HG03196 (cell line): ENCODE results near the gene GBA3.

Experiments
- ATAC-seq: cut with Tn5 transposase; IDR thresholded peaks from one replicate; pipeline ENCODE4 v1.9.1; 2021; ENCODE audit not compliant: unreplicated experiment

The GBA3 gene

GRCh38 chr4:22692736-22693135 lies at the start of gene GBA3:
GBA3 (plus strand) TSS chr4:22692937.
- no peak for ATAC-seq

DNA sequence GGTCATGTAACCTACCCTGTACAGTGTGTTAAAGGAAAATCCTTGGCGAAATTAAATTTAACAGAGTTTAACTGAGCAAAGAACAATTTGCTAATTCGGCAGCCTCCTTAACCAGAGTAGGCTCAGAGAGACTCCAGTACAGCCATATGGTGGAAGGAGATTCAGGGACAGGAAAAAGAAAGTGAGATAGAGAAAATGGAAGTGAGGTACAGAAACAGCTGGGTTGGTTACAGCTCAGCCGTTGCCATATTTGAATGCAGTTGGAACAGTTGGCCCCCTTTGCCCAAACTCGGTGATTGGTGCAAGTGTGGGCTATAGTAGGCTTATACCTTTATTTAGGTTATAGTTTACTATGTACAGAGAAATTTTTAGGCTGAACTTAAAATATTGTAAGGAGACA lies 48.8 kb upstream of the GBA3 start:
- no peak for ATAC-seq

DNA sequence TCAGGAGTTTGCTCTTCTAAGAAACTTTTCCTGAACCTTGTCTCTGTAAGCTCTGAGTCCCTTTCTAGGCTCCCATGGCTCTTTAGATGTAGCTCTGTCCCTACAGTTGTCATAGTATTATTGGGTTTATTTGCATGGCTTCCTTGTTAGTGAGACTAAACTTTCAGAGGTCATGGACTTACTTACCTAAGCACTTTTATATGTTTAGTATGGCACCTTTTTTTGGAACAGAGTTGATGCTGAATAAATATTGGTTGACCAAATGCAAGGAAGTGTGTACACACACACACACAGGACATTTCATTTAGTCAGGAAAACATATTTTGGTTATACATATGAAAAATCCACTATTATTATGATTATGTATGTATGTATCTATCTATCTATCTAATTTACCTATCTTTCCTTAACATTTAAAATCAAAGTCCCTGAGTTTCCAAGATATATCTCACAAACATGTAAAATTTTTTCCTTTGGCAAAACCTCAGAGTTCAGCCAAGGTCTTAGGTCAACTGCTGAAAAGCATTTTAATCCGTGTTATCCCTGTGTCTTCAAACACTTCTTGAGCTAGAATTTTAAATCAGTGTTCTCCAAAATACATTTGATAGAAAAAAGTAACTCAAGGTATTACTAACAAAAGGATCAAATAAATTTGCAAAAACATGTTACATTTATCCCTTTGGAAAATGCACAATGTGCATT lies 47.1 kb upstream of the GBA3 start:
- ATAC-seq, result no peak

DNA sequence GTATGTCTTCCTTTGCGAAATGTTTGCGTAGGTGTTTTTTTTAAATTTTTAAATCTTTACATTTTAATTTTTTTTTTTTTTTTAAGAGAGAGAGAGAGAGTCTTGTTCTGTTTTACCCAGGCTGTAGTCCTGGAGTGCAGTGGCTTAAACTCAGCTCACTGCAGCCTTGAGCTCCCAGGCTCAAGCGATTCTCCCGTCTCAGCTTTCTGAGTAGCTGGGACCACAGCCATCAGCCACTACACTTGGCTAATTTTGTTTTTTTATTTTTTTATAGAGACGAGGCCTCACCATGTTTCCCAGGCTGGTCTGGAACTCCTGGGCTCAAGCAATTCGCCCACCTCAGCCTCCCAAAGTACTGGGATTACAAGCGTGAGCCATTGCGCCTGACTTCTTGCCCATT lies 43.7 kb upstream of the GBA3 start:
- ATAC-seq, result no peak

DNA sequence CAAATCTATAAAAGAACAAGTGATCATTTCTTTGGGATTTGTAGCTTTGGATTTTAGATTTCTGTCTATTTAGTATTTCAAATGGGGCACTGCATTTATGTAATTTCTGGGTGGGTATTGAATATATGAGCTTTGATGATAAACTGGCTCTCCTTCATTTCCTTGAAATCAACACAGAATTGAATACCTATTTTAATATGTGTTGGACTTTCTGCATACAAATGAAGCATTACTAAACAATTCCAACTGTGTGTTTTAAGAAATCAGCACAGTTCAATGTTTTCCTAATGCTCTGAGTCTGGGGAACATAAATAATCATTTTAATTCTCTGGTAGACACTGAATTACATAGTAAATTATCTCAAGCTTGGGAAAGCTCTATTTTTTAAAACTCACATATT lies 42.0 kb upstream of the GBA3 start:
- no peak for ATAC-seq

GRCh38 chr4:22653752-22654151 lies 39.0 kb upstream of the GBA3 start:
- ATAC-seq, result no peak

DNA sequence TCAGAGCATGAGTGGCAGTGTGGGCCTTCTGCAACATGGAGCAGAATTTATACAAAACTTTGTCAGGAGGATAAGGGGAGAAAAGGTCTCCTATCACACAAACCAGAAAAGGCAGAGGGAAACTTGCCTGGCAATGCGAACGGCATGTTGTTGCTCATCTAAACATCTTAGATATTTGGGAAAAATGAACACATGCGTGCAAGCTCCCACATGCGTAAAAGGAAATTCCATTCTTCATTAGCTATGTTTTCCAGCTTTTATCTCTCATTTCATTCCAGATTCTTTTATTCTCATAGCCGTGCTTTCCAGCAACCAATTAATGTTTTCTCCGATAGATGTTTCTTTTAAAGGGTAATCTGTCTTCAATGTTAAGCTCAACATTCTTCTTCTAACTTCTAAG lies 31.3 kb upstream of the GBA3 start:
- ATAC-seq, result no peak

DNA sequence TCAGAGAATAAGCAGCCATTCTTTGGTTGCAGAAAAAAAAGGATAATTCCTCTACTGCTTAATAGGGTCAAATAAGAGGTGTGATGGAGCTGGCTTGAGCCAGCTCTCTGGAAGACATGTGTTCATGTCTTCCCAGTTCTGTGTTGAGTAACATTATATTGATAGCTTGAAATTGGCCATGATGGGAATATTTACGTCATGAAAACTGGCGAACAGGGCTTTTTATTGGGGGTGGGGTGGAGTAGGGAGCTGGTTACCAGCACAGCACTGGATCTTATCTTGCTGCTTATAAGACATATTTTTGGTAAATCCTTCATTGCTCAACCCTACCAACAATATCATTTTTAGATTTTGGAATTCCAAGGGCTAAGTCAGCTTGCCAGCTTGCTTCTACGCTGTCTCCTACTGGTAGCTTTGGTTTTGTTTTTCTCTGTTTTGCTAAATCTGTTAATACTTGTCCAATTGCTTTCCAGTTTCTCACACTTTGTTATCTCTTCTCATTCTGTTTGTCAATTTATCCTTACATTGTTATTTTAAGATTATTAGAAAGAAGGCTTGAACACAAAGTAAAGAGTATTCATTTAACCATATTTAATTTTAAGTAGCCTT lies 25.3 kb upstream of the GBA3 start:
- no peak for ATAC-seq

- ATAC-seq, result no peak
These were observed 24.4 kb upstream of the GBA3 start for GRCh38 chr4:22668301-22668700.

DNA sequence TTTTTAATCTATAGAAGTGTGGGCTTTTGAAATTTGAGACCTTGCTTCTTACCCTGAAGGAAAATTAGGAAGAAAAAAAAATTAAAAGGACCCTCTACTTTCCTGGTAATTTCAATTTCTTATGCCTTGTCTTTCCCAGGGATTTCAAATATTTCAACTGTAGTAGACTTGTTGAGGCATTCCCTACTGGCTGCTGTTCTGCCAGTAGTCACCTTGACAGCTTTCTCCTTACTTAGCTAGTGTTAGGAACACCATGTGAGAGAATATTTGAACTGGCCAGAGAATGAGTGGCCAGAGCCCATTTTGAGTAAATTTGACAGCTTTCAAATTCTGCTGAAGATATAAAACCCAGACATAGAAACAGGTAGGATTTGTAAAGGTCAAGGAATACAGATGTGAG lies 24.0 kb upstream of the GBA3 start:
- no peak for ATAC-seq

- ATAC-seq, result no peak
These were observed 21.8 kb upstream of the GBA3 start for GRCh38 chr4:22670956-22671355.

DNA sequence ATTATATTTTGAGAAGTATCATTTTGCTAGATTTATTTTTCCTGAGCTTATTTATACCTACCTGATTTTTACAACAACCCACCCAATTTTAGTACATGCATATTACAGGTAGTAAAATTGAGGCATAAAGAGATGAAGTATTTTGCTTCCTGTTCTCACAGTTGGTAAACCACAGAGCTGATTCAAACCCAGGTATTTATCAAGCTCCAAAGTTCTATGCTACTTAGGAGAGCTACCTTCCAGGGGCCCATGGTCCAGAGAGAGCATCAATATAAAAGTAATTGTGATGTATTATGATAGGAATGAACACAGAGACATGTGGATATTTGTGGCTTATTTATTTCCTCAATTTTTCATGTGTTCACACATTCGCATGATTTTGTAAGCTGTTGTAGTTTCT lies 20.2 kb upstream of the GBA3 start:
- ATAC-seq, result no peak

- no peak for ATAC-seq
These were observed 19.8 kb upstream of the GBA3 start for GRCh38 chr4:22672944-22673343.

- no peak for ATAC-seq
These were observed 18.0 kb upstream of the GBA3 start for GRCh38 chr4:22674700-22675099.

DNA sequence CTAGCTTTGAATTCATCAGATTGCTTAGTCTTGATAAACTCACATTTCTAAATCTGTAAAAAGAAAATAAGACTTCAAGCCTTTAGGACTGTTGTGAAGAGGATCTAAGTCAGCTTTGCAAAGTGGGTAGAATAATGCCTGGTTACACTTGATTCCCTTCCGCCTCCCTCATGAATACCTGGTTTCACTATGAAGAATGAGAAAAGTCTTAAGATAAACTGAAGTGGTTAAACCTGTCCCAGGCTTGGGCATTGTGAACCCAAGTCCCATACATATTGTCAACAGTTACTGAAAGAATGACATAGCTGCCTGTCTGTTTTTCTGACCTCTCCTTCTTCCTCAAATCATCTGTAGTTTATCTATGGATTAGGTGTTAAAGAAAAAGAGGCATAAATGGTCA lies 16.7 kb upstream of the GBA3 start:
- ATAC-seq, result no peak

GRCh38 chr4:22677780-22678179 lies 15.0 kb upstream of the GBA3 start:
- ATAC-seq, result no peak

- no peak for ATAC-seq
These were observed 13.5 kb upstream of the GBA3 start for GRCh38 chr4:22678940-22679854.

- ATAC-seq, result no peak
These were observed 12.6 kb upstream of the GBA3 start for GRCh38 chr4:22680065-22680642.

DNA sequence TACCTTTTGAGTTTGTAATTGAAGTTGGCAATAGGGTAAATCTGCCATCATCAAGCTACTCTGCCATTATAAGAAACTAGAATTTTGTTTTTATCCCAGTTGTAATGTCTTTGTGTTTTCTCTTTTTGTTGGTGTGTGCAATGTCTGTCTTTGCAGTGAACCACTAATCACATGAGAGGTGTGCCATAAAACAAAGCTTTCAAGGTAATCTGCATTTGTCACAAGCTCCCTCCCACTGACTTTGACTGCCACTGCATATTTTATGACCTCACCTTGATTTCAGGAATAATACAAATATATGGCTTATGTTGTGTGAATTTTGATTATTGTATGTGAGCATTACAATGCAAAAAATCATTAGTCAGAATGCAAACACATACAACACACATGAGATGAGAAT lies 9.0 kb upstream of the GBA3 start:
- no peak for ATAC-seq

- ATAC-seq, result no peak
These were observed 6.6 kb upstream of the GBA3 start for GRCh38 chr4:22686141-22686540.

DNA sequence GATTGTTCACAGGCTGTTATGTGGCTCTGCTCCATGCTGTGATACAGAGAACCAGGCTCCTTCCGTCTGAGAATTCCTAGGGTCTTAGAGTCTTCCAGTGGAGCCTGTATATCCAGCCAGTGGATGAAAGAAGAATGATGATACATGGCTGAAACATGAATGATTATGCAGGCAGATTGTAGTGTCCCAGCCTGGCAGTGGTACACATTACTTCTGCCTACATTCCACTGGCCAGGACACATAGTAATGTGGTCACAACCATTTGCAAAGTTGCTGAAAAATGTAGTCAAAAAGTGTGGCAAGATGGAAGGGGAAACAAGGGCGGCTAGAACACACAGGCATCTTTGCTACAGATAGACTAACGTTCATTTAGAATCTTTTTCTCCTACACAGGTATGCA lies 4.5 kb upstream of the GBA3 start:
- ATAC-seq, result no peak

DNA sequence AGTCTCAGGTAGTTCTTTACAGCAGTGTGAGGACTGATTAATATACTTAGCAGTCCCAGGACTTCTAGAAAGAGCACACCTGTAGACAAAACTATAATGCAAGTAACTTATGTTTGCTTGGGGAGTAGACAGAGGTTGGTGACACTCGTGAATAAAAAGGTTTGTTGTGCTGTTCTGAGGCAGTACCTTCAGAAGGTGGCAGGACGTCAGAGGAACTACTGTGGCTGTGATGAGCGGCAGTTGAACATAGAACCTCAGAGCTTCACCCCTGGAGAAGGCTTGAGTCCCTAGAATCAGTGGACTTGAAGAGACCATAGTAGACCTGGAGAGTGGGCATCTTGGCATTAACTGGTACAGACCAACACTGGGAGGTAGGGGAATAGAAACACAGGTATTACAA lies 3.3 kb upstream of the GBA3 start:
- ATAC-seq, result no peak
